ENCODE measurements around the gene CDS1. TPM values are rescaled to one million over a fixed set of nuclear protein-coding genes. Genes with fewer than 3 reads are reported as not detected.
"Not testable (repeated sequence)": the region's sequence is repeated elsewhere in the genome, so short reads cannot be mapped to it uniquely, and the experiment has no call there.

The CDS1 gene
- total RNA-seq, 2 experiments from 2014 or later: 0.26 to 0.33 TPM

- no peaks in the 10 kb centered on the region for H3K4me1 Mint-ChIP-seq
- H3K4me3 Mint-ChIP-seq: no peak overlapping the region
- peaks cover 2% of the 10 kb centered on the region for H3K27me3 Mint-ChIP-seq
- POLR2A ChIA-PET: no interaction called here
- H3K9me3 Mint-ChIP-seq: no peaks in the 10 kb centered on the region
- peaks cover 1% of the 10 kb centered on the region for H3K36me3 Mint-ChIP-seq
- no peak for DNase-seq
- ATAC-seq (ENCODE audit: low read depth): no peak
- H3K27ac Mint-ChIP-seq: no peak overlapping the region
These were observed 49.2 kb downstream of the CDS1 start for GRCh38 chr4:84632092-84632491.

GRCh38 chr4:84634961-84635360 is 52.0 kb downstream of the CDS1 start:
- POLR2A ChIA-PET: no interaction called here
- Mint-ChIP-seq H3K27me3 (peaks cover 4% of the 10 kb centered on the region), H3K27ac (no peak overlapping the region), H3K9me3 (no peaks in the 10 kb centered on the region), H3K4me1 (no peaks in the 10 kb centered on the region), H3K36me3 (peaks cover 1% of the 10 kb centered on the region), H3K4me3 (no peak overlapping the region)
- ATAC-seq (ENCODE audit: low read depth) (no peak), DNase-seq (no peak)

GRCh38 chr4:84638092-84638491 is 55.2 kb downstream of the CDS1 start:
- H3K4me3 Mint-ChIP-seq: no peak overlapping the region

GRCh38 chr4:84639145-84639544 is 56.2 kb downstream of the CDS1 start:
- Mint-ChIP-seq H3K27ac (no peak overlapping the region), H3K9me3 (no peaks in the 10 kb centered on the region), H3K36me3 (peaks cover 1% of the 10 kb centered on the region), H3K4me3 (no peak overlapping the region), H3K27me3 (peaks cover 4% of the 10 kb centered on the region), H3K4me1 (no peaks in the 10 kb centered on the region)
- no peak for DNase-seq
- ATAC-seq (ENCODE audit: low read depth): no peak
- POLR2A ChIA-PET: no interaction called here

More at GRCh38 chr4:84638092-84638491, 55.2 kb downstream of the CDS1 start:
- DNase-seq (no peak), ATAC-seq (ENCODE audit: low read depth) (no peak)
- no peak overlapping the region for H3K27ac Mint-ChIP-seq
- H3K27me3 Mint-ChIP-seq: peaks cover 4% of the 10 kb centered on the region
- no peaks in the 10 kb centered on the region for H3K9me3 Mint-ChIP-seq
- POLR2A ChIA-PET: no interaction called here
- peaks cover 1% of the 10 kb centered on the region for H3K36me3 Mint-ChIP-seq
- no peaks in the 10 kb centered on the region for H3K4me1 Mint-ChIP-seq

GRCh38 chr4:84644087-84644486 is 61.2 kb downstream of the CDS1 start:
- DNase-seq (no peak), ATAC-seq (ENCODE audit: low read depth) (no peak)
- H3K9me3 Mint-ChIP-seq: no peaks in the 10 kb centered on the region
- no peak overlapping the region for H3K27ac Mint-ChIP-seq
- H3K4me1 Mint-ChIP-seq: no peaks in the 10 kb centered on the region
- no peaks in the 10 kb centered on the region for H3K27me3 Mint-ChIP-seq
- POLR2A ChIA-PET: no interaction called here
- no peaks in the 10 kb centered on the region for H3K36me3 Mint-ChIP-seq
- no peak overlapping the region for H3K4me3 Mint-ChIP-seq

- ATAC-seq (ENCODE audit: low read depth): no peak
- Mint-ChIP-seq H3K36me3 (no peaks in the 10 kb centered on the region), H3K4me3 (no peak overlapping the region), H3K4me1 (no peaks in the 10 kb centered on the region), H3K27ac (no peak overlapping the region), H3K27me3 (no peaks in the 10 kb centered on the region), H3K9me3 (no peaks in the 10 kb centered on the region)
- POLR2A ChIA-PET: no interaction called here
- no peak for DNase-seq
These were observed 64.5 kb downstream of the CDS1 start for GRCh38 chr4:84647312-84647884.

- no peak for ATAC-seq (ENCODE audit: low read depth)
- H3K27ac Mint-ChIP-seq: no peak overlapping the region
- no peaks in the 10 kb centered on the region for H3K4me1 Mint-ChIP-seq
- H3K36me3 Mint-ChIP-seq: no peaks in the 10 kb centered on the region
- no peak overlapping the region for H3K4me3 Mint-ChIP-seq
- POLR2A ChIA-PET: no interaction called here
- DNase-seq: no peak
- H3K9me3 Mint-ChIP-seq: no peaks in the 10 kb centered on the region
- no peaks in the 10 kb centered on the region for H3K27me3 Mint-ChIP-seq
These were observed 65.3 kb downstream of the CDS1 start for GRCh38 chr4:84648178-84648577.

GRCh38 chr4:84648863-84649647 is 66.1 kb downstream of the CDS1 start:
- Mint-ChIP-seq H3K4me3 (no peak overlapping the region), H3K4me1 (no peaks in the 10 kb centered on the region), H3K27ac (no peak overlapping the region), H3K9me3 (no peaks in the 10 kb centered on the region), H3K36me3 (no peaks in the 10 kb centered on the region), H3K27me3 (no peaks in the 10 kb centered on the region)
- POLR2A ChIA-PET: no interaction called here
- DNase-seq: no peak
- ATAC-seq (ENCODE audit: low read depth): no peak

GRCh38 chr4:84651499-84651898 is 68.6 kb downstream of the CDS1 start:
- Mint-ChIP-seq H3K27ac (no peak overlapping the region), H3K4me1 (no peaks in the 10 kb centered on the region), H3K4me3 (no peak overlapping the region), H3K36me3 (no peaks in the 10 kb centered on the region), H3K27me3 (no peaks in the 10 kb centered on the region), H3K9me3 (peaks cover 1% of the 10 kb centered on the region)
- DNase-seq (no peak), ATAC-seq (ENCODE audit: low read depth) (no peak)
- POLR2A ChIA-PET: no interaction called here

GRCh38 chr4:84652478-84652877 is 69.6 kb downstream of the CDS1 start:
- no peaks in the 10 kb centered on the region for H3K27me3 Mint-ChIP-seq
- DNase-seq (no peak), ATAC-seq (ENCODE audit: low read depth) (no peak)
- no peaks in the 10 kb centered on the region for H3K36me3 Mint-ChIP-seq
- H3K9me3 Mint-ChIP-seq: peaks cover 6% of the 10 kb centered on the region
- H3K4me1 Mint-ChIP-seq: no peaks in the 10 kb centered on the region
- no peak overlapping the region for H3K4me3 Mint-ChIP-seq
- POLR2A ChIA-PET: no interaction called here
- H3K27ac Mint-ChIP-seq: no peak overlapping the region

- Mint-ChIP-seq H3K4me1 (no peaks in the 10 kb centered on the region), H3K4me3 (no peak overlapping the region), H3K9me3 (peaks cover 12% of the 10 kb centered on the region), H3K27me3 (peaks cover 6% of the 10 kb centered on the region), H3K36me3 (no peaks in the 10 kb centered on the region), H3K27ac (no peak overlapping the region)
- POLR2A ChIA-PET: no interaction called here
- ATAC-seq (ENCODE audit: low read depth) (no peak), DNase-seq (no peak)
These were observed 77.7 kb downstream of the CDS1 start for GRCh38 chr4:84660606-84661005.

- Mint-ChIP-seq H3K4me3 (no peak overlapping the region), H3K4me1 (no peaks in the 10 kb centered on the region), H3K27ac (no peak overlapping the region), H3K9me3 (peaks cover 12% of the 10 kb centered on the region), H3K36me3 (no peaks in the 10 kb centered on the region), H3K27me3 (peaks cover 6% of the 10 kb centered on the region)
- ATAC-seq (ENCODE audit: low read depth) (no peak), DNase-seq (no peak)
- POLR2A ChIA-PET: no interaction called here
These were observed 78.4 kb downstream of the CDS1 start for GRCh38 chr4:84661191-84661939.

GRCh38 chr4:84664767-84665166 is 81.8 kb downstream of the CDS1 start:
- H3K9me3 Mint-ChIP-seq; H3K27ac Mint-ChIP-seq; H3K27me3 Mint-ChIP-seq; H3K4me3 Mint-ChIP-seq; H3K36me3 Mint-ChIP-seq; POLR2A ChIA-PET; ATAC-seq (ENCODE audit: low read depth); DNase-seq; H3K4me1 Mint-ChIP-seq: not testable (repeated sequence)

- H3K9me3 Mint-ChIP-seq: no peaks in the 10 kb centered on the region
- no peak overlapping the region for H3K4me3 Mint-ChIP-seq
- H3K27me3 Mint-ChIP-seq: peaks cover 5% of the 10 kb centered on the region
- POLR2A ChIA-PET: no interaction called here
- H3K4me1 Mint-ChIP-seq: no peaks in the 10 kb centered on the region
- no peaks in the 10 kb centered on the region for H3K36me3 Mint-ChIP-seq
- H3K27ac Mint-ChIP-seq: no peak overlapping the region
- DNase-seq: no peak
- ATAC-seq (ENCODE audit: low read depth): no peak
These were observed 83.5 kb downstream of the CDS1 start for GRCh38 chr4:84666439-84666838.

Data from activated naive CD8-positive, alpha-beta T cell treated with anti-CD3 and anti-CD28 coated beads, Interleukin-2, amount 10 ng/mL, durations not matched to agents 7 days and 5 days (primary cell).